SIG-M5 (cell line): ENCODE measurements around the gene VPS13C.

ENCODE experiments used
- DNase-seq: peaks from one replicate; lab custom pipeline; 2025; lab: John Stamatoyannopoulos, UW

VPS13C gene

GRCh38 chr15:62060113-62060895 lies at the start of gene VPS13C:
Gene VPS13C (minus strand): TSS chr15:62060447. CDS start chr15:62060374, 73 bp downstream.
- peak; percentile 66 for DNase-seq

GRCh38 chr15:62109437-62109836 lies 49.2 kb upstream of the VPS13C start:
- DNase-seq: no peak

- DNase-seq: no peak
These were observed 48.2 kb upstream of the VPS13C start for GRCh38 chr15:62108411-62108810.

- DNase-seq: no peak
These were observed 47.4 kb upstream of the VPS13C start for GRCh38 chr15:62107571-62108121.

GRCh38 chr15:62106096-62106495 lies 45.8 kb upstream of the VPS13C start:
- DNase-seq: no peak

GRCh38 chr15:62105266-62105665 lies 45.0 kb upstream of the VPS13C start:
- no peak for DNase-seq

- no peak for DNase-seq
These were observed 44.6 kb upstream of the VPS13C start for GRCh38 chr15:62104846-62105245.

GRCh38 chr15:62104401-62104800 lies 44.2 kb upstream of the VPS13C start:
- DNase-seq: no peak

GRCh38 chr15:62103431-62103830 lies 43.2 kb upstream of the VPS13C start:
- DNase-seq: no peak

GRCh38 chr15:62099094-62099601 lies 38.9 kb upstream of the VPS13C start:
- DNase-seq: peak; percentile 7

- no peak for DNase-seq
These were observed 34.1 kb upstream of the VPS13C start for GRCh38 chr15:62094388-62094787.

- no peak for DNase-seq
These were observed 33.6 kb upstream of the VPS13C start for GRCh38 chr15:62093809-62094208.

- DNase-seq: no peak
These were observed 30.7 kb upstream of the VPS13C start for GRCh38 chr15:62090988-62091387.

- no peak for DNase-seq
These were observed 29.4 kb upstream of the VPS13C start for GRCh38 chr15:62089616-62090015.

- no peak for DNase-seq
These were observed 28.1 kb upstream of the VPS13C start for GRCh38 chr15:62088353-62088693.

- DNase-seq: no peak
These were observed 27.6 kb upstream of the VPS13C start for GRCh38 chr15:62087671-62088352.

- DNase-seq: no peak
These were observed 25.5 kb upstream of the VPS13C start for GRCh38 chr15:62085740-62086139.

- no peak for DNase-seq
These were observed 23.2 kb upstream of the VPS13C start for GRCh38 chr15:62083194-62084154.

- DNase-seq: no peak
These were observed 19.3 kb upstream of the VPS13C start for GRCh38 chr15:62079594-62079993.

- no peak for DNase-seq
These were observed 15.5 kb upstream of the VPS13C start for GRCh38 chr15:62075595-62076277.

GRCh38 chr15:62071711-62072308 lies 11.6 kb upstream of the VPS13C start:
- DNase-seq: no peak
